Subcutaneous adipose tissue (tissue), 4 donors: ENCODE data around the gene PSME4. TPM values are rescaled to one million over a fixed set of nuclear protein-coding genes. Genes with fewer than 3 reads are reported as not detected.

Experiments used
- CTCF ChIP-seq: fragments of 450-650 bp; IDR thresholded peaks from one replicate; pipeline ENCODE4 v1.5.1; 2016; ENCODE audit warnings: low read depth, mild to moderate bottlenecking, control low read depth, antibody characterized with exemption, moderate library complexity
- total RNA-seq, 4 donors: library from RNA; depleted of rRNA; stranded (reverse); fragments of >200 nt; gene quantifications; one replicate each; pipeline ENCODE4 v1.1.0, GENCODE V29; 2016

The PSME4 gene
- total RNA-seq: 10 to 100 TPM; 39.6 to 91.1 (median 68.1) TPM

GRCh38 chr2:53970724-53971602 lies at the start of gene PSME4:
Gene PSME4, minus strand, starts transcription at chr2:53970993. Its CDS starts 209 bp downstream, at chr2:53970784.
- no peak for TF ChIP-seq CTCF

- TF ChIP-seq CTCF: no peak
Measured at GRCh38 chr2:54015798-54016699, 45.3 kb upstream of the PSME4 start.

- TF ChIP-seq CTCF: no peak
Measured at GRCh38 chr2:54013996-54014395, 43.2 kb upstream of the PSME4 start.

GRCh38 chr2:54012538-54013141 lies 41.8 kb upstream of the PSME4 start:
- no peak for TF ChIP-seq CTCF

GRCh38 chr2:54009549-54009948 lies 38.8 kb upstream of the PSME4 start:
- TF ChIP-seq CTCF: no peak

GRCh38 chr2:54008439-54008838 lies 37.6 kb upstream of the PSME4 start:
- no peak for TF ChIP-seq CTCF

- no peak for TF ChIP-seq CTCF
Measured at GRCh38 chr2:54000524-54000923, 29.7 kb upstream of the PSME4 start.
